Uterus (tissue), 4 donors: ENCODE data around the gene LCE3B. TPM values are rescaled to one million over a fixed set of nuclear protein-coding genes. Genes with fewer than 3 reads are reported as not detected.

Experiments used
- DNase-seq, 2 donors: peaks; one replicate each; pipeline ENCODE4 v3.0.0-alpha.2; 2019 to 2020
- H3K27ac ChIP-seq, 2 donors: fragments of 200-600 bp; sonication (generic); 1 replicate in 1 of 2; 2 replicates in 1 of 2; pipeline ENCODE4 v1.5.1; 2016 to 2018
- H3K27me3 ChIP-seq, 2 donors: fragments of 200-600 bp; sonication (generic); one replicate each; pipeline ENCODE4 v1.5.1; 2018 to 2019; ENCODE audit warnings: control low read depth in 1 of 2
- H3K36me3 ChIP-seq, 2 donors: fragments of 200-600 bp; sonication (generic); one replicate each; pipeline ENCODE4 v1.5.1; 2019; ENCODE audit warnings: control low read depth in 1 of 2
- H3K4me1 ChIP-seq, 2 donors: fragments of 200-600 bp; sonication (generic); one replicate each; pipeline ENCODE4 v1.5.1; 2018 to 2019; ENCODE audit warnings: control low read depth in 1 of 2
- H3K4me3 ChIP-seq, 2 donors: fragments of 200-600 bp; sonication (generic); 1 replicate in 1 of 2; 2 replicates in 1 of 2; pipeline ENCODE4 v1.5.1; 2018 to 2019; ENCODE audit warnings: mild to moderate bottlenecking in 1 of 2
- H3K9me3 ChIP-seq, 2 donors: fragments of 200-600 bp; sonication (generic); one replicate each; pipeline ENCODE4 v1.5.1; 2019; ENCODE audit warnings: control low read depth in 1 of 2
- POLR2A ChIP-seq, 2 donors: fragments of 450-650 bp; IDR thresholded peaks; one replicate each; pipeline ENCODE4 v1.6.1; 2016; ENCODE audit warnings: antibody characterized with exemption in 2 of 2, mild to moderate bottlenecking in 1 of 2, moderate library complexity in 1 of 2
- intact Hi-C: fragments of 100-400 bp; cut with DNase I; formaldehyde crosslinking; loops from one replicate; pipeline ENCODE4 v1.15.1; 2023; ENCODE audit warnings: low total_unique reads
- total RNA-seq, 4 donors: library from RNA; depleted of rRNA in 3 of 4; stranded (reverse); fragments of >200 nt in 3 of 4; gene quantifications; one replicate each; pipeline versions ENCODE4 v1.1.0 to v1.2.4, GENCODE V29; 2014 to 2023
- TF ChIP-seq, protein P1 (sequence below), 4 experiments: fragments of 200-600 bp in 2 of 4; fragments of 450-650 bp in 2 of 4; sonication (generic) in 2 of 4; IDR thresholded peaks; one replicate each; pipeline ENCODE4 v1.5.1; 2016 to 2019; ENCODE audit warnings: antibody characterized with exemption in 4 of 4, mild to moderate bottlenecking in 2 of 4, moderate library complexity in 1 of 4
- donor health status: DM: yes; HTN: yes; CAD: no.

LCE3B gene
- total RNA-seq, 4 donors from 2014 or later = not detected

DNA sequence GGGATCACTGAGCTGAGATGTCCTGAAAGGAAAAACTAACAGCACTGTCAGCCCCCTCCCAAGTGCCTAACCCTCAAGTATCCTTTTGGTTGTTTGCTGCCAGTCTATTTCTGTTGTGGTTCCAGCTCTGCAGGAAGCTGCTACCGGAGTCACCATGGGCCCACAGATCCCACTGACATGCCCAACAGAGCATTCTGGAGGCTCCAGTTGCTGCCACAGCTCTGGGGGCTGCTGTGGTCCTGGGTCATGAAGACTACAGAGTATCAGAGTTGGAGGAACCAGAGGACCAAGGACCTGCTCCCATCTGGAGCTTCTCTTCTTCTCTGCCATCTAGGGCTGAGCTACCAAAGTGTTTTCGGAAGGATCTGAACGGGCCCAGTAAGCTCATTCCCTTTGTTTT, 8.4 kb downstream of the LCE3B start:
- Histone ChIP-seq H3K36me3 (no peaks in the 10 kb centered on the region), H3K4me3 (no peak overlapping the region), H3K4me1 (no peaks in the 10 kb centered on the region), H3K27me3 (no peaks in the 10 kb centered on the region), H3K27ac (no peak overlapping the region), H3K9me3 (no peaks in the 10 kb centered on the region)
- no peak for DNase-seq
- TF ChIP-seq, protein P1, sequence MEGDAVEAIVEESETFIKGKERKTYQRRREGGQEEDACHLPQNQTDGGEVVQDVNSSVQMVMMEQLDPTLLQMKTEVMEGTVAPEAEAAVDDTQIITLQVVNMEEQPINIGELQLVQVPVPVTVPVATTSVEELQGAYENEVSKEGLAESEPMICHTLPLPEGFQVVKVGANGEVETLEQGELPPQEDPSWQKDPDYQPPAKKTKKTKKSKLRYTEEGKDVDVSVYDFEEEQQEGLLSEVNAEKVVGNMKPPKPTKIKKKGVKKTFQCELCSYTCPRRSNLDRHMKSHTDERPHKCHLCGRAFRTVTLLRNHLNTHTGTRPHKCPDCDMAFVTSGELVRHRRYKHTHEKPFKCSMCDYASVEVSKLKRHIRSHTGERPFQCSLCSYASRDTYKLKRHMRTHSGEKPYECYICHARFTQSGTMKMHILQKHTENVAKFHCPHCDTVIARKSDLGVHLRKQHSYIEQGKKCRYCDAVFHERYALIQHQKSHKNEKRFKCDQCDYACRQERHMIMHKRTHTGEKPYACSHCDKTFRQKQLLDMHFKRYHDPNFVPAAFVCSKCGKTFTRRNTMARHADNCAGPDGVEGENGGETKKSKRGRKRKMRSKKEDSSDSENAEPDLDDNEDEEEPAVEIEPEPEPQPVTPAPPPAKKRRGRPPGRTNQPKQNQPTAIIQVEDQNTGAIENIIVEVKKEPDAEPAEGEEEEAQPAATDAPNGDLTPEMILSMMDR (IDR thresholded peaks at IDR 0.05) = no peak
- no peak for TF ChIP-seq POLR2A (IDR thresholded peaks at IDR 0.05)
- intact Hi-C loops = no loop called here

DNA sequence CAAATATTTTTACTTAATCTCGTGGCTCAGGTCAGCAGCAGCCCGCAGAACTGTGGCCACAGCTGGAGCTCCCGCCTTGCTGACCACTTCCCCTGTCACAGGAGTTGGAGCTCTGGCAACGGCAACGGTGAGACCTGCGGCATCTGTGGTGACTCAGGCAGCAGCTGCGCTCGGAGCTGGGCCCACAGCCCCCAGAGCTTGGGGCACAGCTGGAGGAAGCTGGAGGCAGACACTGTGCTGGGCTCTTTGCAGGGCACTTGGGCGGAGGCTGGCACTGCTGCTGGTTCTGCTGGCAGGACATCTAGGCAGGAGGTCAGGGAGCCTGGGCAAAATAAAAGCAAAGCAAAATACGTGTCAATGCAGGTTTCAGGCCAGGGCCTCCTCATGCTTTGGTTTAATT, 9.2 kb downstream of the LCE3B start, which contains the start of gene LCE3A:
LCE3A (minus strand) TSS at position 301 of the 400 bp plus-strand sequence; CDS start at position 301, 0 bp downstream.
- H3K4me1 ChIP-seq = no peaks in the 10 kb centered on the region
- no peaks in the 10 kb centered on the region for H3K27me3 ChIP-seq
- TF ChIP-seq, protein P1 (IDR thresholded peaks at IDR 0.05) = no peak
- TF ChIP-seq POLR2A (IDR thresholded peaks at IDR 0.05) = no peak
- no peaks in the 10 kb centered on the region for H3K36me3 ChIP-seq
- H3K27ac ChIP-seq = no peak within 1 kb of the TSS
- intact Hi-C loops = no loop called here
- no peaks in the 10 kb centered on the region for H3K9me3 ChIP-seq
- no peak within 1 kb of the TSS for H3K4me3 ChIP-seq
- no peak for DNase-seq

DNA sequence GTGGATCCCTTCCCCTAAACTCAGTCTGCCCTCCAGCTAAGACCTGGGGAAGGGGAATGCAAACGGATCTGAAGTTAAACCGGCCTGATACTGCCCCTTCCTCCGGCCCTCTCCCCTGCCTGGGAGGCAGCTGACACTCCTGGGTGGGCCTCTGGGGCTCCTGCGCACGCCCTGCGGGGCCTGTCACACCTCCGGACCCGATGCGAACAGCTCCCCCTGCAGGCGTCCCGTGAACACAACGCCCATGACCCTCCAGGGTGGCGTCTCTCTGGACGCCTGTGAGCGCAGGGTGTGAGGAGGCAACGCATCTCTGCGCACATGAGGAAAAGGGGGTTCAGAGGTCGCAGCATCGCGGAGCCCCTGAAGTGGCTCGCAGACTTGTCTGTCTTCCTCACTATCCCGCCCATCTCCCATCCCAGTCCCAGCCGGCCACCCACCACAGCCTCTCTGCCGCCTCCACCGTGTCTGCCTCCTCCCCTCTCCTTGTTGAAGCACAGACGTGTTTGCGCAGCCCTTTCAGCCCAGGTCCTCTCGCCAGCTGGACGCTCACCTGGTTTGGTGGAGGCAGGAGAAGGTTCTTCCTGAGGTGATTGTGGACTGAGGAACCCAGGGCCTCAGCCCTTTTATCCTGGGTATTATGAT, 9.7 kb downstream of the LCE3B start:
- H3K27ac ChIP-seq = no peak overlapping the region
- TF ChIP-seq, protein P1 (IDR thresholded peaks at IDR 0.05) = no peak
- no peak for TF ChIP-seq POLR2A (IDR thresholded peaks at IDR 0.05)
- no peaks in the 10 kb centered on the region for H3K4me1 ChIP-seq
- H3K27me3 ChIP-seq = no peaks in the 10 kb centered on the region
- DNase-seq = no peak
- H3K36me3 ChIP-seq = no peaks in the 10 kb centered on the region
- intact Hi-C loops = no loop called here
- H3K4me3 ChIP-seq = no peak overlapping the region
- no peaks in the 10 kb centered on the region for H3K9me3 ChIP-seq

DNA sequence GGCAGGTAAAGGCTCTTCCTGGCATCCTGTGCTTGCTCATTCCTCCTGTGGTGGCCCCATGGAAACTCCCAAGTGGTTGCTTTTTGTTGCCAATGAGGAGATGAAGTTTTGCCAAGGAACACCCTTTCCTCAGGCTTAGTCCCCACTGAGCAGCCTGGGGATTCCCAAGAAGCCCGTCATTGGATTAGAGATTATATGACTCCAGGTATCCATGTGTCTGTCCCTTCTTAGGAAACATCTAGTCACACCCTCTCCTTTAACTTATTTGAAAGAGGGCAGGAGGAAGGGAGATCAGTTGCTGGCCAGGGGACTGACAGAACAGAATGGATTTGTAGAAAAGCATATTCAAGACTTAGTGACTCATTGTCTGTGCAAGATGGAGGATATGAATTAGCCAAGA, 13.1 kb downstream of the LCE3B start:
- H3K27me3 ChIP-seq = no peaks in the 10 kb centered on the region
- H3K9me3 ChIP-seq = no peaks in the 10 kb centered on the region
- H3K4me3 ChIP-seq = no peak overlapping the region
- no peak for TF ChIP-seq POLR2A (IDR thresholded peaks at IDR 0.05)
- TF ChIP-seq, protein P1 (IDR thresholded peaks at IDR 0.05) = no peak
- no peak overlapping the region for H3K27ac ChIP-seq
- intact Hi-C loops = no loop called here
- H3K4me1 ChIP-seq = no peaks in the 10 kb centered on the region
- H3K36me3 ChIP-seq = no peaks in the 10 kb centered on the region
- DNase-seq = no peak

DNA sequence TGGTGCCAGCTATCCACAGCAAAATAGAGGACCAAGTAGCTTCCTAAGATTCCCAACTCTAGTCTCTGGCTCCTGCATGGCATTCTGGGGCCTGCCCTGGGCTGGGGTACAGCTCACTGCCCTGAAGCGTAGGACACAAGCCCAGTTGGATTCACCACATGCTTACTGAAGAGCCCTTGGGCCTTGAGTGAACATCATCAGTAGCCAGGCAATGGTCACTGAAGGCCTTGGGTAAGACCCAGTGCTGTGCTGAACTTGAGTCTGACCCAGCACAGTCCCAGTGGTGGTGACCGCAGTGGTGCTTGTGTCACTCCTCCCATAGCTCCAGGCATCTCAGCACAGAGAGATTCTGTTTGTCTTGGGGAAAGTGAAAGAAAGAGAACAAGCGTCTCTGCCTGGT, 17.0 kb downstream of the LCE3B start:
- no peaks in the 10 kb centered on the region for H3K4me1 ChIP-seq
- H3K27ac ChIP-seq = no peak overlapping the region
- DNase-seq = no peak
- H3K27me3 ChIP-seq = no peaks in the 10 kb centered on the region
- H3K9me3 ChIP-seq = no peaks in the 10 kb centered on the region
- H3K36me3 ChIP-seq = no peaks in the 10 kb centered on the region
- TF ChIP-seq POLR2A (IDR thresholded peaks at IDR 0.05) = no peak
- TF ChIP-seq, protein P1 (IDR thresholded peaks at IDR 0.05) = no peak
- H3K4me3 ChIP-seq = no peak overlapping the region
- intact Hi-C loops = no loop called here
